Neuronal stem cell (in vitro differentiated cells): ENCODE results near the gene MGLL.

Experiments
- DNase-seq: peaks from one replicate; pipeline ENCODE4 v3.0.0-alpha.2; 2013; ENCODE audit warnings: low spot score
- H2AFZ ChIP-seq: one replicate; pipeline ENCODE4 v1.6.1; 2013; ENCODE audit warnings: mild to moderate bottlenecking, low read length, inconsistent platforms
- H2AK5ac ChIP-seq: 2 replicates; pipeline ENCODE4 v1.6.1; 2013; ENCODE audit warnings: low read depth, mild to moderate bottlenecking, inconsistent platforms, low read length, moderate library complexity, mixed read lengths
- H2BK120ac ChIP-seq: 2 replicates; pipeline ENCODE4 v1.6.1; 2013; ENCODE audit warnings: low read depth, mild to moderate bottlenecking, inconsistent platforms, low read length, moderate library complexity, mixed read lengths
- H2BK12ac ChIP-seq: one replicate; pipeline ENCODE4 v1.6.1; 2013; ENCODE audit warnings: low read length, inconsistent platforms
- H2BK15ac ChIP-seq: 2 replicates; pipeline ENCODE4 v1.6.1; 2013; ENCODE audit warnings: mild to moderate bottlenecking, low read length, inconsistent platforms, mixed read lengths
- H2BK5ac ChIP-seq: one replicate; pipeline ENCODE4 v1.6.1; 2013; ENCODE audit warnings: inconsistent platforms, mild to moderate bottlenecking, low read length, moderate library complexity
- H3K14ac ChIP-seq: one replicate; pipeline ENCODE4 v1.6.1; 2013; ENCODE audit warnings: low read length, inconsistent platforms
- H3K18ac ChIP-seq: 2 replicates; pipeline ENCODE4 v1.6.1; 2013; ENCODE audit warnings: low read length, inconsistent platforms
- H3K23ac ChIP-seq: 2 replicates; pipeline ENCODE4 v1.6.1; 2013; ENCODE audit warnings: low read depth, mild to moderate bottlenecking, mixed read lengths, low read length, inconsistent platforms; ENCODE audit not compliant: poor library complexity
- H3K27ac ChIP-seq: replicated peaks from 3 replicates; pipeline ENCODE4 v1.5.1; 2013; ENCODE audit warnings: low read length, inconsistent platforms
- H3K27me3 ChIP-seq, 3 experiments: 2 replicates each; pipeline ENCODE4 v1.6.1; 2013; ENCODE audit warnings: low read length in 3 of 3, mild to moderate bottlenecking in 2 of 3, inconsistent platforms in 1 of 3, low read depth in 1 of 3, mixed read lengths in 1 of 3, moderate library complexity in 1 of 3; ENCODE audit not compliant: control insufficient read depth in 3 of 3, insufficient read depth in 3 of 3
- H3K36me3 ChIP-seq, 2 donors: replicated peaks in 1 of 2; 2 replicates each; pipeline ENCODE4 v1.6.1; 2013; ENCODE audit warnings: low read length in 2 of 2; ENCODE audit not compliant: control insufficient read depth in 2 of 2, insufficient read depth in 2 of 2
- H3K4ac ChIP-seq: 2 replicates; pipeline ENCODE4 v1.6.1; 2013; ENCODE audit warnings: inconsistent platforms, mild to moderate bottlenecking, low read length, moderate library complexity
- H3K4me1 ChIP-seq, 2 donors: 1 replicate in 1 of 2; 2 replicates in 1 of 2; pipeline ENCODE4 v1.6.1; 2013; ENCODE audit warnings: low read length in 2 of 2, low read depth in 1 of 2; ENCODE audit not compliant: control insufficient read depth in 2 of 2, insufficient read depth in 1 of 2
- H3K4me2 ChIP-seq: one replicate; pipeline ENCODE4 v1.6.1; 2013; ENCODE audit warnings: mild to moderate bottlenecking, low read length, inconsistent platforms; ENCODE audit not compliant: insufficient read depth, poor library complexity, severe bottlenecking
- H3K4me3 ChIP-seq, 2 donors: 2 replicates each; pipeline ENCODE4 v1.5.1; 2013; ENCODE audit warnings: low read length in 2 of 2, mild to moderate bottlenecking in 2 of 2, inconsistent platforms in 1 of 2, moderate library complexity in 1 of 2
- H3K79me1 ChIP-seq: one replicate; pipeline ENCODE4 v1.6.1; 2013; ENCODE audit warnings: low read depth, mild to moderate bottlenecking, inconsistent platforms, low read length, moderate library complexity
- H3K9ac ChIP-seq: one replicate; pipeline ENCODE4 v1.6.1; 2013; ENCODE audit warnings: mild to moderate bottlenecking, low read depth, low read length, inconsistent platforms; ENCODE audit not compliant: poor library complexity
- H3K9me3 ChIP-seq, 2 donors: replicated peaks in 1 of 2; 2 replicates each; pipeline versions ENCODE3 to v1.6.1; 2013; ENCODE audit warnings: low read length in 2 of 2, mild to moderate bottlenecking in 2 of 2, inconsistent platforms in 1 of 2, low read depth in 1 of 2, mixed read lengths in 1 of 2, moderate library complexity in 1 of 2; ENCODE audit not compliant: control insufficient read depth in 2 of 2, insufficient read depth in 1 of 2
- H4K8ac ChIP-seq: one replicate; pipeline ENCODE4 v1.6.1; 2013; ENCODE audit warnings: low read depth, mild to moderate bottlenecking, inconsistent platforms, low read length, moderate library complexity
- H4K91ac ChIP-seq: one replicate; pipeline ENCODE4 v1.6.1; 2013; ENCODE audit warnings: low read length, low read depth, mild to moderate bottlenecking, inconsistent platforms; ENCODE audit not compliant: poor library complexity
- whole genome bisulfite sequencing, 2 donors: extraction: QIAGEN DNeasy Blood & Tissue Kit; methylation state at CpG; one replicate each; pipeline ENCODE4 v1.1.7; 2013; ENCODE audit warnings: missing lambda C conversion rate in 2 of 2, mixed read lengths in 1 of 2; ENCODE audit not compliant: insufficient read length in 2 of 2, insufficient replicate concordance in 1 of 2; ENCODE audit errors: extremely low coverage in 2 of 2; 5-methylcytosine and 5-hydroxymethylcytosine counted together

Gene MGLL

GRCh38 chr3:127831723-127832172, 9.4 kb upstream of the MGLL start:
- no peak overlapping the region for H3K9ac ChIP-seq
- no peaks in the 10 kb centered on the region for H3K27me3 ChIP-seq
- no peaks in the 10 kb centered on the region for H3K36me3 ChIP-seq
- H2AK5ac ChIP-seq: no peak overlapping the region
- H3K18ac ChIP-seq: no peak overlapping the region
- H3K14ac ChIP-seq: no peak overlapping the region
- no peak overlapping the region for H4K91ac ChIP-seq
- no peak overlapping the region for H3K27ac ChIP-seq
- H4K8ac ChIP-seq: no peak overlapping the region
- H3K23ac ChIP-seq: no peak overlapping the region
- no peak overlapping the region for H2BK120ac ChIP-seq
- no peak overlapping the region for H2BK15ac ChIP-seq
- peaks cover 0 to 4% of the 10 kb centered on the region in 2 donors for H3K4me1 ChIP-seq
- no peak overlapping the region for H2AFZ ChIP-seq
- no CpG with 5 or more reads among the region's 4 CpGs for WGBS, 2 donors
- H2BK12ac ChIP-seq: no peak overlapping the region
- H3K4me3 ChIP-seq: no peak overlapping the region
- no peak overlapping the region for H2BK5ac ChIP-seq
- H3K9me3 ChIP-seq: peaks cover 0 to 6% of the 10 kb centered on the region in 2 donors
- peak; percentile 18 for DNase-seq
- H3K79me1 ChIP-seq: no peaks in the 10 kb centered on the region
- H3K4ac ChIP-seq: no peak overlapping the region
- H3K4me2 ChIP-seq: no peak overlapping the region

DNA sequence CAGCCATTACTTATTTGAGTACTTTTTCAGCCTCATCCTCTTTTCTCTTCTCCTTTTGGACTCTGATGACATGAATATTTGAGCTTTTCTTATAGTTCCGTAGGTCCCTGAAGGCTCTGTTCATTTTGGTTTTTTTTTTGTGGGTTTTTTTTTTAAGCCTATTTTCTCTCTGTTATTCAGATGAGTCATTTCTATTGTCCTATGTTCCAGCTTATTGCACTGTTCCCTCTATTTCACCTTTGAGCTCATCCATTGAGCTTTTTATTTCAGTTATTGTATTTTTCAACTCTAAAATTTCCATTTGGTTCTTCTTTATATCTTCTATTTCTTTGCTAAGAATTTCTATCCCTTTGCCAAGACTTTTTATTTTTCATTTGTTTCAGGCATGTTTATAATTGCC, 7.2 kb upstream of the MGLL start:
- H3K27ac ChIP-seq: no peak overlapping the region
- H4K91ac ChIP-seq: no peak overlapping the region
- H3K4me3 ChIP-seq: no peak overlapping the region
- H4K8ac ChIP-seq: no peak overlapping the region
- H3K14ac ChIP-seq: no peak overlapping the region
- H3K9ac ChIP-seq: no peak overlapping the region
- no peak overlapping the region for H2AFZ ChIP-seq
- peaks cover 0 to 14% (median 0%) of the 10 kb centered on the region in 3 experiments for H3K27me3 ChIP-seq
- H2AK5ac ChIP-seq: no peak overlapping the region
- peaks cover 0 to 6% of the 10 kb centered on the region in 2 donors for H3K9me3 ChIP-seq
- no peak overlapping the region for H3K23ac ChIP-seq
- no peak overlapping the region for H3K4me2 ChIP-seq
- no peak overlapping the region for H2BK12ac ChIP-seq
- H2BK5ac ChIP-seq: no peak overlapping the region
- no peak overlapping the region for H3K18ac ChIP-seq
- no CpG with 5 or more reads among the region's 1 CpG for WGBS, 2 donors
- DNase-seq: no peak
- H3K4ac ChIP-seq: no peak overlapping the region
- no peaks in the 10 kb centered on the region for H3K79me1 ChIP-seq
- no peak overlapping the region for H2BK15ac ChIP-seq
- H3K36me3 ChIP-seq: no peaks in the 10 kb centered on the region
- H3K4me1 ChIP-seq: no peaks in the 10 kb centered on the region
- no peak overlapping the region for H2BK120ac ChIP-seq

GRCh38 chr3:127827808-127828207, 5.5 kb upstream of the MGLL start:
- Histone ChIP-seq H3K79me1 (peaks cover 1% of the 10 kb centered on the region), H3K9ac (no peak overlapping the region), H2AFZ (no peak overlapping the region), H3K14ac (no peak overlapping the region), H3K23ac (no peak overlapping the region), H3K4me1 (peaks cover 1% of the 10 kb centered on the region in 2 donors), H2BK15ac (no peak overlapping the region), H3K9me3 (peaks cover 0 to 7% of the 10 kb centered on the region in 2 donors), H3K4me2 (no peak overlapping the region), H3K36me3 (no peaks in the 10 kb centered on the region), H3K18ac (no peak overlapping the region), H2AK5ac (no peak overlapping the region), H2BK12ac (no peak overlapping the region), H3K27me3 (peaks cover 5 to 30% (median 14%) of the 10 kb centered on the region in 3 experiments), H4K91ac (no peak overlapping the region), H2BK5ac (no peak overlapping the region), H3K27ac (no peak overlapping the region), H2BK120ac (no peak overlapping the region), H3K4me3 (no peak overlapping the region), H4K8ac (no peak overlapping the region), H3K4ac (no peak overlapping the region)
- DNase-seq: no peak
- WGBS, 2 donors: no CpG with 5 or more reads among the region's 2 CpGs

GRCh38 chr3:127825756-127826155, 3.4 kb upstream of the MGLL start:
- Histone ChIP-seq H2BK5ac (no peak overlapping the region), H3K18ac (no peak overlapping the region), H3K9ac (no peak overlapping the region), H2AK5ac (no peak overlapping the region), H4K91ac (no peak overlapping the region), H3K23ac (no peak overlapping the region), H3K4me3 (no peak overlapping the region), H2BK12ac (no peak overlapping the region), H2BK15ac (no peak overlapping the region), H3K27me3 (peaks cover 11 to 51% (median 30%) of the 10 kb centered on the region in 3 experiments), H3K27ac (no peak overlapping the region), H3K4me2 (no peak overlapping the region), H2AFZ (no peak overlapping the region), H3K14ac (no peak overlapping the region), H3K4ac (no peak overlapping the region), H4K8ac (no peak overlapping the region), H3K79me1 (peaks cover 1% of the 10 kb centered on the region), H3K9me3 (peaks cover 0 to 7% of the 10 kb centered on the region in 2 donors), H2BK120ac (no peak overlapping the region), H3K36me3 (no peaks in the 10 kb centered on the region), H3K4me1 (peaks cover 1 to 4% of the 10 kb centered on the region in 2 donors)
- no peak for DNase-seq
- WGBS, 2 donors: no CpG with 5 or more reads among the region's 3 CpGs
